GM18505 (cell line): ENCODE results near the gene SOX9.
"Not testable (repeated sequence)": the region's sequence is repeated elsewhere in the genome, so short reads cannot be mapped to it uniquely, and the experiment has no call there.

Experiments used
- ATAC-seq: cut with Tn5 transposase; IDR thresholded peaks from one replicate; pipeline ENCODE4 v1.9.1; 2021; ENCODE audit not compliant: unreplicated experiment
- POLR2A ChIP-seq: IDR thresholded peaks from 4 replicates; pipeline ENCODE4 v1.6.1; 2011; ENCODE audit warnings: borderline replicate concordance; ENCODE audit not compliant: insufficient read depth, insufficient read length; ENCODE audit errors: extremely low read depth

Gene SOX9

DNA sequence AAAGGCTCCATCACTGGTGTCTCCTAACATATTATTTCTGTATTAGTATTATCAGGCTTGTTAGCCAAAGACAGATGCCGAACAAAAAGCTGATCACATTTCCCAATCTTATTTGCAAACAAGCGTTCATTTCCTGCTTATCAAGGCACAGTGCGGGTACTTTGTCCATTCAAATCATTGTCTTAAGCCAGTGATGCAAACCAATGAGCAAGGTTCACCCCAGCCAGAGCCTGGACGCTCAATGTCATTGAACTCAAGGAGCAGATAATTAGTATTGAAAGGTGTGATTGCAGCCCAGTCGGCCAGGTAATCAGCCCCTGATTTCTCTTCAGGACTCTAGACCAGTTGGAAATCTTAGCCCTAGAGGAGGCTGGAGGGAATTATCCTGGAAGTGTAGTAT, 20.4 kb upstream of the SOX9 start:
- no peak for ATAC-seq
- no peak for TF ChIP-seq POLR2A

DNA sequence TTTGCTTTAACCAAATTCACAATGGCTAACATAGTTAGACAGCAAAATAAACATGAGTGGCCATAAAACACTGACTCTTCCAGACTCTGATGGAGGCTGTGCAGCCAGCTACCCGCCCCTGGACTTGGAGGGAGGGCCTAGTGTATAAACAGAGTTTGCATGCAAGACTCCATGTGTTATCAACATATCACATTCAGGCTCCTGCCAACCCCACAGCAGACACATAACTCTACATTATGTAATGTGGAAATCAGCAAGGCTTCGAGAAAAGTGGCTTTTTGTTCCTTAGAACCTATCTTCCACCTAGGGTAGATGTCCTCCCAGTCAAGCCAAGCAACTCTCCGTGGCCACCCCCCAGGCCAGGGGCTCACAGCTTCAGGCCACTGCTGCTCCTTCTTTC, 19.3 kb upstream of the SOX9 start:
- ATAC-seq, result no peak
- no peak for TF ChIP-seq POLR2A

DNA sequence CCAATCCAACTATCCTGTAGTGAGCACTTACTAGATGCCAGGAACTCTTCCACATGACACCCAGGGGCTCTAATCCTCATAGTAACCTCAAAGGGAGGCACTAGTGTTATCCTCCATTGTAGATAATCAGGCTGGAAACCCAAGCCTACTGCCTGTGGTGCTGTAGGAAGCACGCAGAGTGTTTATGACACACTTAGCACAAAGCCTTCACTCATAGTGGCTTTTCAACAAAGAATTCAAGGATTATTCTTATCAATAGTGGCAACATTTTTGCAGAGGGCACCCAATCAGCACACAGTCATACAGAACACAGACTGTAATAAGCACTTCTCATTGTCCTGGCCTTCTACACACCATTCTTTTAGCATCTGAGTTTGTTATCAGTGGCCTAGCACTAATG, 18.5 kb upstream of the SOX9 start:
- no peak for TF ChIP-seq POLR2A
- ATAC-seq, result no peak

DNA sequence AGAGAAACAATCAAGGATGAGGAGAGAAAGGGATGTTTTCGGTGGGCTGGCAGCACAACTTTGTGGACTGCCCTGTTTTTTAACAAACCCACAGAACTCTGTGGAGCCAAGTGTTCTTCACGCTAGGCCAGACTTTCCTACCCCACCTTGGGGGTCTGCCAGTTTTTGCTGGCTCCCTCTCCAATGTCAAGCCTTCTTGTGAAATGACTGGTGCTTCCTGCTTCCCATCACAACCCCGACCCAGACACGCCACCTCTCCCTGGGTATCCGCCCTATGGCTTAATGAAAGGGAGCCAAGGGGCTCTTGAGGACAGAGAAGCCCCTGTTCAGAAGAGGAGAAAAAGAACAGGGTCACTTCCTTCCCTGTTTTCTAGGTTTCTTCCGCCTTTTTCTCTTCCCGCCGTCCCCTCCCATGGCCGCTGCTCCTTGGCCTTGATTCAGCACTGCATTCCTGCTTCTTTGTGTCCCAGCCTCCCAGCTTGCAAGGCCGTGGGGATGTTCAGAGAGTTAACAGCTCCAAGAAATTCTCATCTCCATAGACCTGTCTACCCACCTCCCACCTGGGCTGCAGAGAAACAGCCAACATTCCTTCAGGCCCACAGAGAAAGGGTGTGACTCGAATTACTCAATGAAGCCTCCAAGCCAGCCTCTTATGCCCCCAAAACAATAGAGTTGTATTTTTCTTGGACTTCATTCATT, 16.5 kb upstream of the SOX9 start:
- ATAC-seq, result no peak
- TF ChIP-seq POLR2A, result no peak

DNA sequence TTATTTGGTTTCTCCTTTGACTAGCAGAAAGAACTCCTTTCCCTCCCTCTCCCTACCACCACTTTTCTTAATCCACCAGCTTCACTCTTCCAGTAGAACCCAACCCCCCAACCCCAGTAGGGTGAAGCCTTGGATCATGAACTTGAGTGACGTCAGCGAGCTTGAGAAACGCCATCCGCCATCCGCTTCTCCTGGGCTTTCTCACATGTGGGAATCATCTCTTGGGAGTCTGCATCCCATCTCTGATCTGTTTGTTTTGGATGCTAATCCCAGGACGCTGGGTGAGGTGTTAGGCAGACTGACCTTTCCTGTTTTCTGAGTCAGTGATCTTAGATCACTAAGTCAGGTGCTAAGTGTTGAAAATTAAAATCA, 16.0 kb upstream of the SOX9 start:
- ATAC-seq, result no peak
- no peak for TF ChIP-seq POLR2A

DNA sequence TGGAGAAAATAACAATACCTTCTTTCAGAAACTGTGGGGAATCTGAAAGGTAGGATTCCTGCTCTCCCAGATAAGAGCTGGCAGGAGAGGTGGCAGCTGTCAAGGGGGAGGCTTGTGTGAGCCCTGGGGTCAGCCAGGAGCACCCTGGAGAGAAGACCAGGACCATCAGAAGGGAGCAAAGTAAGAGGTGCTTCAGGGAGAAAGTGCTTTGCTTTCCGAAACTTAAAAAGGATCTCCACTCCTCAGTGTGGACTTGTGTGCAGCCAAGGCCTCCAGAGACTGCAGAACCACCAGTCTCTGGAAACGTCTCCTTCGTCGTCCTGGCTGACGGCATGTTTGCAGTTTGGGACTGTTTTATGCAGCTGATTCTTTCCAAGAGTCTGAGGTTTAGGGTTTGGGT, 13.7 kb upstream of the SOX9 start:
- TF ChIP-seq POLR2A, result no peak
- ATAC-seq, result no peak

DNA sequence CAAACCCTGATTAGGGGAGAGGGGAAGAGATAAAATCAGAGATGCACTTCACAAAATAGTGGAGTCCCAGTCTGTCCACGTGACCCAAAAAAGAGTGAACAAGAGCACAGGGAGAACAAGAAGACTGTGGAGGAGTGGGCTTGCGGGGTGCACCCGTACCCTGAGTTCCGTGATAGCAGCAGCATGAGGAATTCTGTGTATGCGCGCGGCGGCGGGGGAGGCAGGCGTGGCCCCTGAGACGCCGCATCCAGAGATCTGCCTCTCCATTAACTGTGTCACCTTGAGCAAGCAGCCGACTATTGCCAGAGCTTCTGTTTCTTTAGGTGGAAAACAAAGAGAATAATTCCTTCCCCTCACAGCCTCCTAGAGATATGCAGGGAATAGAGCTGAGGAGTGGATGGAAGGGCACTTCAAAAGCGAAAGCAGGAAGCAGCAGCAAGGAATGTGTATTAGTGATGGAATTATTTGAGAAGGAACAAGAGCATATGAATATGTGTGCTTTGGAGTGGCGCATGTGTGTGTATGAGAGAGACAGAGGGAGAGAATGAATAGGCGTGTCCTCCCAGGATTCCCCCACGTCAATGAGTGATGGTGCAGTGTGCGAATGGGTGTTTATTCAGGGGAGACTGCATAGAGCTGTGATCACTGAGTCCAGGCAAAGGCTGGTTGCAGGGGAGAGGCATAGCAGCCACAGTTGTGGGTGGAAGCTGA, 10.4 kb upstream of the SOX9 start:
- no peak for ATAC-seq
- TF ChIP-seq POLR2A, result no peak

DNA sequence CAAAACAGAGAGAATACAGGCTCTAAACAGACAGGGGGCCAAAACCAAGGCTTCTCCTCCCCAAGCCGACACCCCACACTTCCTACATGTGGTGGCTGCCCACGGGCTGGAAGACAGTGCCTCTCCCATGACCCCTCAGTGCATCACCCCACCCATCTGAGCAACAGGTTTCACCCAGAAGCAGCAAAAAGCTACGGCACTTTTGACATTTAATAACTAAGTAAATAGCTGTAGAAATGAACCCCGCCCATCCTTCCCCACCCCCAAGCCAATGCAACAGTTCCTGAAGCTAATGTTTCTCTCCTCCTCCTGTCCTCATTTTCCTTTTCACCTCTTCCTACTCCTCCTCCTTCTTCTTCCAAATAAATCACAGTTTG, 9.9 kb upstream of the SOX9 start:
- TF ChIP-seq POLR2A, result no peak
- ATAC-seq, result no peak

DNA sequence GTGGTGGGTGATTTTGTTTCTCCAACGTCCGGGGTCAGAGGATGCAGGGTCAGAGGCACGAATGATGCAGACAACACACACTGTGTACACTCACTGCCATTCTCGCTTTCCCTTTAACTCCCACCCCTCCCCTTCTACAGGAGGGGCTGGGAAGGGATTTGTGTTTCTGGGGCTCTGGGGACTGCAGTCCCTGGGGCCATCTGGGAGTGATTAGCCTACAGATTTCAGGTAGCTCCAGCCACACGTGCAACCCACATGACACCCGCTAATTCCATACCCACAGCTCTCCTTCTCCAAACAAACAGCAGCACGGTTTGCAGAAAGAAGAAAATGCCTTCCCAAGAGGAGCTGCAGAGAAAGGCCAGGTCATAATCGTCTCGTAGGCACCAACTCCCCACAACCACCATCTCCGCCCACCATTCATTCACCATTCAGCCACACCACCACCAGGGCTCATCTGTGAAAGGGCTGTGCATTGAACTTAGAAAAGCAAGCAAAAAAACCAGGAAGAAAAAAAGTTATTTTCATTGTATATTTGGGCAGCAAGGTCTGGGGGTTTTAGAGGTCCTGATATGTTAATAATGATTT, 9.4 kb upstream of the SOX9 start:
- no peak for TF ChIP-seq POLR2A
- ATAC-seq, result no peak

DNA sequence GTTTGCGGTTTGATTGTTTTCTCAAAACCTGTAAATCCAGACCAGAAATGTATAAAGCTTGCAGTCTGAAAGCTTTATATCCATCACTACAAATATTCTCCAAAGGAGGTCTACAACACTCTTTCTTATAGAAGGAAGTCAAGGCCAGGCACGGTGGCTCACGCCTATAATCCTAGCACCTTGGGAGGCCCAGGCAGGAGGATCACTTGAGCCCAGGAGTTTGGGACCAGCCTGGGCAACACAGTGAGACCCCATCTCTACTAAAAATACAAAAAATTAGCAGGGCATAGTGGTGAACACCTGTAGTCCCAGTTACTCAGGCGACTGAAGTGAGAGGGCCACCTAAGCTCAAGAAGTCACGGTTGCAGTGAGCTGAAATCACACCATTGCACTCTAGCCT, 8.9 kb upstream of the SOX9 start:
- not testable (repeated sequence) for ATAC-seq

DNA sequence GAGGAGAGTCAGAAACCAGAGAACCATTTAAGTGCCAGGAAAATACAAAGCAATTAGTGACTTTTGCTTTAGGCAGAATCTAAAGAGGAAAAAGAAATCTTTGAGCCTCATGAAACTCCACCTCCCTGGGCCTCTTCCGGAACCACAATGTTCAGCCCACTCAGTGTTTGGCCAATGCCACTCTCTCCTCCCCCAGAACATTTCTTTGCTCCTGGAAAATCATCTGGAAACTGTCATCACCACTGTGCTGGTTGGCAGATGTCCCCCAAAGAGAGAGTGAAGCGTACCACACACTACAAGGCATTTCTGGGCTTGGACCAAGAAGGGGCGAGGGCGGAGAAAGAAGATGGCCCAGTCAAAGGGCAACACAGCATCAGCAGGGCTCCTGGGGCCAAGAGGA, 7.1 kb upstream of the SOX9 start:
- no peak for ATAC-seq
- no peak for TF ChIP-seq POLR2A

DNA sequence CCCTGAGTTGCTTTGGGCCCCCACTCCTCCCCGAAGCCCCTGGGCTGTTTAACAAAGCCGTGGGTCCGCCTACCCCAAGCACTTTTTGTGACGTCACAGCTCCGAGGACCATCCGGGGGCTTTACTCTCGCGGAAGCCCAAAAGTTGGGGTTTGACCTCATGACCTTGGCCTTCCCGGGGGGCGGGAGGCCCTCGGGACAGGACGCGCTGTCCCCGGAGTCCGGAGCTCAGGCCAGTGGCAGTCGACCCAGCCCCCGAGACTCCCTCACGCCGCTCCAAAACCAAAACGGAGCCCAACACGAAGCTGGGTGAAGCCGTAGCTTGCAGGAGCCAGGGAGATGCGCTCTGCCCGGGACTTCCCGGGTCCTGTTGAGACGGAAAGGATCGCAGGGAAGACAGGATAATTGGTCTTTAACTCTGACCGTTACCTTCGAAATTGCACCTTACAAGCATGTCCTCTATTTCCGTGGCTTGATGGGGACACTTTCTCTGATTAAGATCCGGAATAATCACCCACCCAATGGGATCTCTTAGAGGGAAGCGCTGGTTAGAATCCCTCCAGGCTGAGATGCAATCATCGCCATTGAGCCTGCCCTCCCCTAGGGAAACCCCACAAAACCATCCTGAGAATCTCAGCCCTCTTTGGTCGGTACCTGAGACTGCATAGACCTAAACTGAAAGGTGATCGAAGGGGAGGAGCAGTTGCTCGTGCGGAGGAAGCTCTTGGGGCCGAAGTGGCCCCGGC, 4.9 kb upstream of the SOX9 start:
- no peak for TF ChIP-seq POLR2A

DNA sequence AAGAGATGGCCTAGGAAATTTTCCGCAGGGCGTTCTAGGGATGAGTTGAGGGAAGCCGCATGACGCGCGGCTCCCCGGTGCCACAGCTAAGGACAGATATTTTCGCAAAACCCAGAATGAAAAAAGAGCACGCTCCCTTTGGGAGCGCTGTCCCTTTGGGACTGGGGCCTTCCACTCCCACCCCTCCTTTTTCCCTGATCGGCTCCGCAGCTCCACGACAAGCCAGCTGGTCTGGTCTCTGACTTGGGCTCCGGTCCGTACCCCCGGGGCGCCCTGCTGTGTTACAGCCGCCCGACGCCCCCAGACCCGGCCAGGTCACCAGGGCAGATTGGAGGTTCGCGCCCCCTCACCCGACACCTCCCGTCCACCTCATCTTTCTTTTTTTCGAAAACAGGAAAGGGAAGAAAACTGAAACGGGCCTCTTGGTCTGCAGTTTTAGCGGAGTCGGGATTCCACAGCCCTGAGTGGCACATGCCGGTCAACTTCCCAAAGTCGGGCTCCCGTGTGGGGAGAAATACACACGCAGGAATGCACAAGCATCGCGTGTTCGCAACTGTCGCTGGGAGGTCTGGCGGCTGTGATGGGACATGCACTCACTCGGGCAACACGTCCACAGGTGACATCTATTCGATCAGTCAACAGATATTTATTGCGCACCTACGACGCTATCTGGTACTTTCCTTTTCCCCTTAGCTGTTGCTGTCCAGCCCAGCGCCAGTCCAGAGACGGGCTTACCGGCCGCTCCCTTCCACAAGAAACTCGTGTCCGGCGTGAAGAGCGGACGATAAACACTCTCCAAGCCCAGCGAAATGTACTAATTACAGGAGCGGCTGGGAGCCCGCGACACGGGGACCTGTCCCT, 3.9 kb upstream of the SOX9 start:
- TF ChIP-seq POLR2A, result no peak
- ATAC-seq, result no peak

More for the DNA sequence above, 4.9 kb upstream of the SOX9 start:
- no peak for ATAC-seq
